DMS79 (cell line): ENCODE results near the gene RNF145.

Experiments used
- DNase-seq: peaks from one replicate; lab custom pipeline; 2025; lab: John Stamatoyannopoulos, UW

Gene RNF145

DNA sequence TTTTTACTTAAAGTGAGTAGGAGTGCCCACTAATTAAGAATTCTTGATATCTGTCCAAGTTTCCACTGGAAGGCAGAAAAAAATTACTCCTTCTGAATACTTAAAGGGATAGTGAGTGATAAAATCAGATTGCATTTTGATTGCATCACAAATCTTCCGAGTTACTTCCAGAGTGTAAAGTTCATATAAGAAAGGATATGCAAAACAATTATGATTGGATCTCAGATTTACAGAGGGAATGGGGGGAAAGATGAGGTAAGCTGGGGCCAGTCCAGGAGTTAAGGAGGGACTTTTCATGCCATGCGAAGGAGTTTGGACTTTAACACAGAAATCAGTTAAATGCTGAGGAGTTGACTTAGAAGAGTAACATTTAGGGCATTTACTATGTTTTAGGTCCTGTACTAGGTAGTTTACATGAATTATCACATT is 9.3 kb upstream of the RNF145 start:
- DNase-seq = no peak

DNA sequence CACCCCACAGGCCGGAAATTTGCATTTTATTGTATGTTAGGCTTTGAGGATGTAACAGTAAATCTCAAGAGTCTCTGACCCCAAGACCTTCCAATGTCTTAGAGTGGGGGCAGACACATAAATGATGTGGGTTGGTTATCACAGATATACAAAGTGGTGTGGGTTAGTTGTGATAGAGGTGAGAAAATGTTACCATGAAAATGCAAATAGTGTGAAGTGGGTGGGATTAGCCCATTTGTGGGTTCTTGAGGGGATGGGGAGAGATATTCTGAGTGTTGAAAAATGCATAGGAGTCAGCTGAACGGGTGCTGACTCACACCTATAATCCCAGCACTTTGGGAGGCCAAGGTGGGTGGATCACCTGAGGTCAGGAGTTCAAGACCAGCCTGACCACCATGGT is 7.9 kb upstream of the RNF145 start:
- DNase-seq = no peak

DNA sequence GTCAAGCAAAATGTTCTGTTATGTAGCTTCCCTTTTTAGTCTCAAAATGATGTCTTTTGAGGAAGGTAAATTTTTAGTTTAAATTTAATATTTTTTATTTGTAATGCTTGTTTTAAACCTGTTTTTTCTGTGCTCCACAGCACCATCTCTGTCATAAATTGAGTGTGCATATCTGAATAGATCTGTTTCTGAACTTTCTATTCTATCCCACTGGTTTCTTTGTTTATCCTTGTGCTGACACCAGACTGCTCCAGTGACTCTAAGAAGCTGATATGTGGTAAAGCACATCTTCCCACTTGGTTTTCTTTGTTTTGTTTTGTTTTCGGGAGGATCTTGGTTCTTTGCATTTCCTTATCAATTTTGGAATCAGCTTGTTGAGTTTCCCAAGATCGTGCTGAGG is 7.1 kb upstream of the RNF145 start:
- no peak for DNase-seq

DNA sequence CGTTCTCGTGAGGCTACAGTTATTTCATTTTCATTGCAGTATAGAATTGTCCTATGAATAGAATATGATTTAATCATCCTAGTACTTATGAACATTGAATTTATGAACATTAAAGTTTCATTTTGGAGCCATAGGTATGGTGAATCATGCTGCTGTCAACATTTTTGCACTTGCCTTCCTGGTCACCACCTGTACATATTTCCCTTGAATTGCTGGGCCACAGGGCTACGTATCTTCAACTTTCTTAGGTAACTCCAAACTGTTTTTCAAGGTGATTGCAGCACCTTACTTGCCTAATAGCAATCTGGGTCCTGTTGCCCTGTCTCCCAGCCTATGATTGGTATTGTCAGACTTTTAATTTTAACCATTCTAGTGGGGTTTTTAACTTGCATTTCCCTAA is 6.5 kb upstream of the RNF145 start:
- DNase-seq = no peak

DNA sequence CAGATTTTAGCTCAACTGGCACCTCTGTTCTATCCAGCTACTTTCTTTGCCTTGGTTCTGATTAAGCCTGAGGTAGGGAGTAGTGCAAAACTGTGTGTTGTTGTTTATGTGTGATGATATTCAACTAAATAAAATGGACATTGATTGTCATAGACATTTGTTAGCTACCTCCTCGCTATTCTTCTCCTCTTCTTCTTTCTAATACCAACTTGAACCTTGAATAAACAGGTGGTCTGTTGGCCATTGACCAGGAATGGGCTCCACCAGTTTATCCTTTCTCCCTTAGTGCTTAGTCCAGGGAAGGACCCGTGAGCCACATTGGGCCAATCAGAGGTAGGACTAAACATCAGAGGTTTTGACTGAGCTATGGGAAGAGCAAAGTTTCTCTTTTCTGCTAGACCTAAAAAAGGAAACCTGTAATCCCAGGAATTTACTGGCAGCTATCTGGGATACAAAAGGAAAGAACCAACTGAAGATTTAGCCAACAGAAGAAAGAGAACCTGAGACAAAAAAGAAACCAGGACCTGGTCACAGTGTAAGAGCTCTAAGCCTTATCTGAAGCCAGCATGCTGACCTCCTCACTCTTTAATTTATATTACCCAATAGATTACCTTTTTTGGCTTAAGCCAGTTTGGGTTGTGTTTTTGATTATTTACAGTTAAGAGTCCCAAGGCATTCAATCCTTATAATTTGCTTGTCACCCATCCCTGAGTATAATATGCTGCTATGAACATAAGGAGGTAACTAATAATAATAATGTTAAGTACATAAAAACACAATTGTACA is 5.3 kb upstream of the RNF145 start:
- no peak for DNase-seq

DNA sequence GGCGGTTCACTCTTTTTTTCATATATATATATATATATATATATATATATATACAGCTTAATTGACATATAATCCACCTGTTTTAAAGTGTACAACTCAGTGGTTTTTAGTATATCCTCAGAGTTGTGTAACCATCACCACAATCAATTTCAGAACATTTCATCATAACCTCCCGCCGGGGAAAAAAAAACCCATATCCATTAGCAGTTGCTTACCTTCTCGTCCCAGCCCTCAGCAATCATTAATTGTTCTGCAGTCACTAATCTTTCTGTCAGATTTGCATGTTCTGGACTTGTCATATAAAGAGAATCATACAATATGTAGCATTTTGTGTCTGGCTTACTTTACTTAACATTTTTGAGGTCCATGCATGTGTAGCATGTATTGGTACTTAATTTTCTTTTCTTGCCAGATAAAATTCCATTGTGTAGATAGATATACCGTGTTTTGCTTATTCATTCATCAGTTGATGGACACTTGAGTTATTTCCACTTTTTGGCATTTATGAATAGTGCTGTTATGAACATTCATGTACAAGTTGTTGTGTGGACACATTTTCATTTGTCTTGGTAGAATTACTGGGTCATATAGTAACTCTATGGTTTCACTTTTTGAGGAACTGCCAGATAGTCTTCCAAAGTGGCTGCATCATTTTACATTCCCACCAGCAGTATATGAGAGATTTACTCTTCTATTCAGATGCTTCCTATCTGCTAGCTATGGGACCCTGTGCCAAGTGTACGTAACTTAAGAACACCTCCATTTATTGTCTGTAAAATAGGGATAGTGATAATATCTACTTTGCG is 3.5 kb upstream of the RNF145 start:
- no peak for DNase-seq

DNA sequence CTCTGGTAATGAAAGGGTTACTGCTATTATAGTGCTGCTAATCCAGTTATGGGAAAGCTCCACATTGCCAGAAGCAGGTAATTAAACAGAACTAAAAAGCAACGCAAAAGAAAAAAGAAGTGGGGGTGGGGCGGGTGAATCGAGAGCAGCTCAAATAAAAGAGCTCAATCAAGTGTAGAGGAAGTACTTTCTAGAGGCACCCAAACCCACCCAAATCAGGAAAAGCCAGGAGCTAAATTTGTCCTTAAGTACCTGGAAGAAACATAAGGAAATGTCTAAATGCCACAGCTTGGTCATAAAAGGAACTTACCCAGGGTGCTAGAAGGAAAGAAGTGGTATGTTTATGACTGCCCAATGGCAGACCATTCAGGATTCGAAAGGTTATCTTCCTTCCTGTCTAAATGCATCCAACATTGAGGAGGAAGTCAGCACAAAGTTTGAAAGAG is 2.4 kb upstream of the RNF145 start:
- no peak for DNase-seq

DNA sequence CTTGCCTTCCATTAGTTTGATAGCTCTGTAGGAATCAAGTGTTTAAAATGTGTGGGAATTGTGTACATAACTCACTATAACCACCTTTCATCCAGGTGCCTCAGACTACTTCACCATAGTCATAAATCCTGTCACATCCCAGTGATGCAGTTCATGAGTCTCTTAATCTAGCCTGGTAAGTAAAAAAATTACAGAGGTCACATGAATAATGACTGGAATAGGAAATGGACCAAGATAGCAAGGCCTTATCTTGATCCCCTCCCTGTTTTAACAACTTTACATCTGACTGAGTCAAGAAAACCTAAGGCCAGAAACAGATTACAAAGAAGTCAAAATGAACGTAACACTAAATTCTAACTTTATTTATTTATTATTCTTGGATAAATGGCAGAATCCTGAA is 1.5 kb upstream of the RNF145 start:
- DNase-seq = no peak

DNA sequence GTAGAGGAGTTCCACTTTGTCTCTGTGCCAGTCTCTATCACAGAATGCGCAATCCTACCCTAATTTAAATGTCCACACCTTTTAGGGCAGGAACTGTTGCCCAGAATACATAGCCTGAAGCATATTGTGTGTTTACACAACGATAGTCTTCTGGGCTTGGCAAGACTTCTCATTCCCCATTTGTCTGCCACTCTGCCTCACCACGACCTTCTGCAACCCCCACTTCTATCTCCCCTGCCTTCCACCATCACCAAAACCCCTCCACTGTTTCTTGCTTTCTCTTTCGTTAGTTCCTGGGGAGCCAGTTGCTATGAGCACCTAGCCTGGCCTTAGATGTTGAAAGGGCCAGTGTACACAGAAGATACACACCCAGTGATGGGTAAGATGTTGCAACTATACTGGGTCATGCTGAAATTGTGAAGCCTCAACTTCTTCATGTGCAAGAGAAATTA is 883 bp upstream of the RNF145 start:
- DNase-seq = no peak

DNA sequence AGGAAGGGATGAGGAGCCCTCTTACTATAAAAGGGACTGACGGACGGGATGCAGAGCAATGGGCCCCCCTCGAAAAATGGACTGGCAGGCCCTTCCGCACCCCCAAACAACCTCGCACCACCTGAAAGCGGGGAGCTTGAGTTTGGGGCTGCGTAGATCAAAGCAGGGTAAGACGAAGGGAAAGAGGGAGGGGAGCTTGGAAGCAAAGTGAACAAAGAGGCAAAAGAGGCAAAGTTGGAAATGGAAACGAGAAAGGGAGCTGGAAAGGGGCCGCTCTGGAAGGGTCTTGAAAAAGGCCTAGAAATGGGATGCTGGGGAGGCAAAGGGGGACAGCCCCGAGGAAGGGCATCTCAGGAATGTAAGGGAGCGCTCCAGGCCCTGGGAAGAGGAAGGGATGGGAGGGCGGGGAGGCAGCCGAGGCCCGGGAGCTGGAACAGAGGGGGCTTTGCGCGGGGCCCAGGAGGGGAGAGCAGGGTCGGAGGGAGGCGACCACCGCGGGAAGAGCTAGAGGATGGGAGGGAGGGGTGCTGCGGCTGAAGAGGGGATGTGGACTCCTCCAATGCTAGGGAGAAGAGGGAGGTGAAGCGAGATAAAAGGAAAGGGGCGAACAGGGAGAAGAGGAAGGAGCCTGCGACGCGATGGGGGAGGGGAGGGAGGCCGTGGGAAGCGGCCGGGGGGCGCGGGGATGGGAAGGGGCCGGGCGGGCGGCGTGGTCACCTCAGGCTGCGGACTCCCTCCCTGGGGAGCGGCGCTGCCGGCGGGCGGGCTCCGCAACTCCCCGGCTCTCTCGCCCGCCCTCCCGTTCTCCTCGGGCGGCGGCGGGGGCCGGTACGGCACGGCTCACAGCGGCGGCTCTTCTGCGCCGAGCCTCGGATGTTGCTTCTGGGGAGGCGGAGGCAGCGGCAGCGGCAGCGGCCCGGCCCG is 577 bp downstream of the RNF145 start:
- no peak for DNase-seq

DNA sequence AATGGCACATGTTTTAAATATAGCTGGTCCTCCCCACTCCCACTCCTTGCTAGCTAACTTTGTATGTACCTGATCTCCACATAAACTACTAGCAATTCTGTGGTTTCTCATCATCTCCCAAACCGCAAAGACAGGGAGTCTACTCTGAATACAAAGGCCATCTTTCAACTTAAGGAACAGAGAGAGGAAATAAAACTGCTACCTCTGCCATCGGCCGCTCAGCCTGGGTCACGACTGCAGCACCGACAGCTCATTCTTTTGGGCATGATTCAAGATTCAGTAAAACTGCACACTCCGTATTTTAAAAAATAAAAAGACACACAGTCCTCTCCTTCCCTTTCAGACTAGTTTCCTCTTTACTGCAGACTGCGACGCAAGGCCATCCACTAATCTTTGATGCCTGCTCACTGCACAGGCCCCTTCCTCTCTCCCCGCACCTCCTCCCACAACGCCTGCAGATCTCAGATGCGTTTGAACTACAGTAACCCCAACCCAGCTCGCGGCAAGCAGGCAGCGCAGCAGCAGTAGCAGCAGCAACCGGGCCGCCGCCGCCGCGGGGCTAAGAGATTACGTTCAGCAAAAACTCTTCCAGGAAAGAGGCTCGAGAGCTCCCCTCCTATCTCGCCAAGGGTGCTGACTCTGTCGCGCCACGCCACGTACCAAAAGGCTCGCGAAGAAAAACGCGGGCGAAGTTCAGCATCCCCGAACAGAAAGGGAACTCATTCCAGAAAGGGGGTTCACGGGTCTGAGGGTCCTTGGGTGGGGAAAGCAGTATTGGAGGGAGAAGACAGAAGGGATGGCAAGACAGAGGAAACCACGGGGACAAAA is 1.5 kb downstream of the RNF145 start:
- peak; percentile 43 for DNase-seq

DNA sequence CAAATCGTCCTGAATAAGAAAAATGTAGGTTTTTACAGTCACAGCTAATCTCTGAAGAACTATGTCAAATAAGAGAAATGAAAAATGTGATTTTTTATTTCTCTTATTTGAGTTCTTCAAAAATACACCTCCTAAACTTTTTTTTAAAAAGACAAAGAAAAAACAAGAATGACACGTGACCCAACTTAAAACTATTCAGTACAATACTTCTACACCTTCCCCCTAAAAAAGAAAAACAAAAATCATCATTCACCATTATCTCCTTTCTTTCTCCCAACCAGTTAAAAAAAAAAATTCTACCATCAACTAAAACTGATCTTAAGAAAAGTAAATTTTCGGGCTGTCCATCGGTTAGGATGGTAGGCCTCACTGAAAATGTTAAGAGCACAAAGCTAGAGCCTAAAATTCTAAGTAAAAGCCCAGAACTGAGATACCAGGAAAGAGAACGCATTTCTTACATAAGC is 2.1 kb downstream of the RNF145 start:
- DNase-seq = no peak

DNA sequence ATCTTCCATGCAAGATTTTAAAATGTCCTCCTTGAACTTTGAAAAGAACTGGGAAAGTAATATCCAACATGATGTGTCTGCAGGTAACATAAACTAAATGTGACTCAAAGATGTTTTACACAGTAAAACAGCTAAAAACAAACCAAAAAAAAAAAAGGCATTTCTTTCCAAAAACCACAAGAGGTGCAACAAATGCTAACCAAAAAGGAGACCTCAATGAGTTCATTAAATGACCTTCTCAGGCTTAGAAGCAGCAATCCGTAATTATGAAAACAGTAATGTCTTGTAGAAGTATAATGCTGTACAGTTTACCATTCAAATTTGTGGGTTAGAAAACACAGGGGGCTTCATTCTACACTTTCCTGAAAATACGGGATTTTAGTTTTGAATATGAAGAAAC is 2.5 kb downstream of the RNF145 start:
- DNase-seq = no peak

DNA sequence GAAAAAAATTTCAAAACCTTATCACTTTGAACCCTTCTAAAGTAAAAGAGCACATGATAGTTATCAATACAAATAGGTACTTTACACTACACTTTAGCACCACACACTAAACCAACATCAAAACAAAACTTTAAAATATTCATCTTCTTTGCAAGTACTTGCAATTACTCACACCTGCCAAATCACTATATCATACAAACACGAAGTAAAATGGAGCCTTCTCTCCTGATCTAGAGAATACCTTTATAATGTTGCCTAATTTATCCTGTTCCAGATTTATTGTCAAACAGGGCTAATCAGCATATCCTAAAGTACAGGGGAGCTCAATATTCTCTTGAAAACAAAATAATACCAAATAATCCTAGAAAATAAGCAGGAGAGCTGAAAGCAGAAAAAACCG is 3.0 kb downstream of the RNF145 start:
- DNase-seq = no peak

DNA sequence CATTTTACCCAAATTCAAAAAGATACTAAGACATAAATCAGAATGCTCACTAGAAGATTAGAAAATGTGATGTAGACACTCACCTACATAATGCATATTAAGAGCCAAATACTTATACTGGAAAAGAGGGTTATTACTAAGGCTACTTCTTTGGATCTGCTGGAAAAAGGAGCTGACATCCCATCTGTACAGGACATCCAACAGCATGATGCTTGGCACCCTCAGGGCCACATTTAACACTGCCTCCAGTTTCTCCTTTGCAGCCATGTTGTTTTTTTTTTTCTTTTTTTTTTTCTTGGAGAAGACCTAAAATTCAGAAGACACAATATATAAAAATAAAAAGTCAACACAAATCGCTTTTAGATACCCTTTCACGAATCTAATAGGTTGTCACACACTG is 6.0 kb downstream of the RNF145 start:
- no peak for DNase-seq

DNA sequence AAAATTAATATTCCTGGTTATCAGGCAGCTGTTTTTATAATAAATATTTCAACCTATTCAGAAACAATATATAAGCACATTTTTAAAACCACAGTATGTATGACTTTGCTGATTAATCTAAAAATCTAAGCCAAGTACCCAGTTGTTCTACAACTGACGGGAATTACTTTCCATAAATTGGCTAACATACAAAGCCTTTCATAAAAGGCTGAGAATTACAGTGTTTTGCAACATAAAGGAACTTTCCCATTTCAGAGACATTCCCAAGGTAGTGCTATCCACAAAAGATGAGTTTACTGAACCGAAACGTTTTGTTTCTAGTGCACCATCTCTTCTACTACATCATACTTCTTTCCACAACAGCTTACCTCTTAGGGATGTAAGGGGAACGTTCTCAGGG is 7.2 kb downstream of the RNF145 start:
- DNase-seq = no peak

DNA sequence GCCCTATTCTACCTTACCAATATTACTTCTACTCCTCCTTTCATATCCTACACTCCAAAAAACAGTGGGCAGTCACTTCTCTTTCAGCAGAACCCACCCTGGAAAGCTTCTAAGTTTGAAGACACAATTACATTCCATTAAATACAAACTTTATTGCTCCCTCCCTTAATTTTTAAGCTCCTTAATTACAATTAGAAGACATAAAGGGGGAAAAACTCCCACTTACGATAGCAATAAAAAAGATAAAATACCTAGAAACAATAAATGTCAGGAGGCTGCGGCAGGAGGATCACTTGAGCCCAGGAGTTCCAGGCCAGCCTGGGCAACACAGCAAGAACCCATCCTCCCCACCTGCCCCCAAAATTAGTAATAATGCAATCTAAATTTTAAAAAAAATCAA is 9.6 kb downstream of the RNF145 start:
- no peak for DNase-seq

DNA sequence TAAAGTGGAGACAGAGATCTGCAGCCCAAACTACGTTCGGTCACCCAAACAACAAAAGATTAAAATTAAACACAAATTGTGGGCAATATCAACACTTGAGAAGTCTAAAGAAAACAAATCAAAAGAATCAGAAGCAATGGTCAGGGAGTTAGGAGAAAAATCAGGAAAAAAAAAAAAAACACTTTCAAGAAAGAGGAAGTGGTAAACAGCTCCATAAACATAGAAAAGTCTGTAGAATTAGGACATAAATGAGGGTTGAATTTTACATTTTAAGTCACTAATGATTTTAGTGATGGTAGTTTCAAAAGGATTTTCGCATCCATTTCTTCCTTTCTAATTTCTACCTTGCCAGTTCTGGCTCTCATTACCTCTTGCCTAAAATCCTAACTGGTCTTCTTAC is 10.1 kb downstream of the RNF145 start:
- no peak for DNase-seq

DNA sequence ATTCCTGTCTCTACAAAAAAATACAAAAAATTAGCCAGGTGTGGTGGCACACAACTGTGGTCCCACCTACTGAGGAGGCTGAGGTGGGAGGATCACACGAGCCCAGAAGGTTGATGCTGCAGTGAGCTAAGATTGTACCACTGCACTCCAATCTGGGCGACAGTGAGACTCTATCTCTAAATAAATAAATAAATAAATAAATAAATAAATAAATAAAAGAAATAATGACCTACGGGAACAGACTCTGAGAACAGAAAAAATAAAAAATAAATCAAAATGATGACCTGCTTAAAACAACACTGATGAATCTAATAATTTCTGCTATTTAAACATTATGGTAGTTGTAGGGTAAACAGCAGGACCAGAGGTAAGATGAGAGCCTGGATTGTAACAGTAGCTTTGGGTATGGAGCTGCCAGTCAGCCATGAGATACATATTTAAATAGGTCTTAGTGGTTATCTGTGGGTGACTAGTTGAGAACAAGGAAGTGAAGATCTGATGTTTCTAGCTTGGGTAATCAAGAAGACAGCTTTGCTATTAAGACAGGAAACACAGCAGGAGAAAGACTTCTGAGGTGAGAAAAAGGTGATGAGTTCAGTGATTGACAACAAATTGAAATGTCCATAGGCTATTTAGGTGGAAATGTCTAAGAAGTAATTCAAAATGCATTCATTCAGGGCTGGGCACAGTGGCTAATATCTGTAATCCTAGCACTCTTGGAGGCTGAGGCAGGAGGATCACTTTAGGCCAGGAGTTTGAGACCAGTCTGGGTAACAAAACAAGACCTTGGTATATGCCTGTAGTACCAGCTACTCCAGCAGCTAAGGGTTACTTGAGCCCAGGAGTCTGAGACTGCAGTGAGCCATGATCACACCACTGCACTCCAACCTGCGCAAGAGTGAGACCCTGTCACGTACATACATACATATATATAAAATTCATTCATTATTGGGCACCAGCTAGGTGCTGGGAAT is 11.0 kb downstream of the RNF145 start:
- DNase-seq = no peak

DNA sequence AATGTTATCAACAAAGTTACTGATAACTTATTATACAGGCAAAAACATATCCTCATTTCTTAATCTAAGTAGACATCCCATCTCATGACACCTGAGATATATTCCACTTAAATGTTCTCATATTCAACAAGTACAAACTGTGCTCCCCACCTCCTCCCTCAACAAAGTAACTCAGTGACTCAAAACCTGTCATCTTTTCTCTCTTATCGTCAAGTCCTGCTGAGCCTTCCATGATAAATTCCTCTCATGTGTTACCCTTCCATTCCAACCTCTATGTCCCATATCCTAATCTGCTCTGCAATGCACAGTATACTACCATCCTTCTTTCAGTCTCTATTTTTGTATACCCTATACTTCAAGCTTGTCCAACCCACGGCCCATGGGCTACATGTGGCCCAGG is 13.6 kb downstream of the RNF145 start:
- no peak for DNase-seq
